ENCODE data around the gene PPP1R17. TPM values are rescaled to one million over a fixed set of nuclear protein-coding genes. Genes with fewer than 3 reads are reported as not detected.

Gene PPP1R17
- total and polyA plus RNA-seq, 2 of the 13 experiments (the other 11 are each of a cell fraction or from before 2014, with no cell fraction given), result not detected

DNA sequence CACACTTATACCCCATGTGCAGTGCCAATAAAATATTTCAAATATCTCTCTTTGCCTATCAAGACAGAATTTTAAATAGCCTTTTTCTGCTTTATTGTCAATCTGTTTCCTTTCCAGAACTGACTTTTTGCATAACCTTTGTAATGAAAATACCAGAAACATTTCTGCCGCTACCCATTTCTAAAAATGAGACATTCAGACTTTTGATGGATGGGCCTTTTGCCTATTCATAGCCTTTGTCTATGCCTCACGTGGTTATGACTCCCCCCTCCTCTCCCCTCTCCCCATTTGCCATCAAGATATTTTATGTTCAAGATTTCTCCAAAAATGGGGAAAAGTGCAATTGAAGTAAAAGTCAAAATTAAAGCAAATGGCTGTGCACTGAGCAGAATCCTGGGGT lies 5.9 kb downstream of the PPP1R17 start:
- DNase-seq (ENCODE audit: low spot score) (no peak), FAIRE-seq (no peak), ATAC-seq (no peak)
- Histone ChIP-seq H3K79me2 (ENCODE audit: insufficient read depth, low read length) (no peaks in the 10 kb centered on the region), H3K36me3 (replicated peaks in 1 of 2; ENCODE audit: control insufficient read depth in 1 of 2, insufficient read depth in 2 of 2, low read length in 2 of 2) (no peaks in the 10 kb centered on the region), H3K4me3 (replicated peaks in 1 of 3; ENCODE audit: insufficient read depth in 1 of 3, low read depth in 2 of 3, low read length in 3 of 3) (no peak overlapping the region), H3K27me3 (ENCODE audit: control insufficient read depth in 1 of 2, insufficient read depth in 2 of 2, low read length in 2 of 2) (no peaks in the 10 kb centered on the region; a peak in 1 of 5 replicates), H3K4me2 (ENCODE audit: low read depth, low read length) (no peak overlapping the region), H3K9ac (ENCODE audit: insufficient read depth, low read depth, low read length) (no peak overlapping the region), H3K4me1 (ENCODE audit: insufficient read depth, low read length) (no peaks in the 10 kb centered on the region), H2AFZ (ENCODE audit: low read length) (no peak overlapping the region), H3K27ac (ENCODE audit: extremely low read length, insufficient read depth, low read length) (no peak overlapping the region), H3K9me3 (ENCODE audit: low read length) (no peaks in the 10 kb centered on the region), H4K20me1 (ENCODE audit: insufficient read depth, low read length) (no peaks in the 10 kb centered on the region)
- intact Hi-C loops (cut with micrococcal nuclease; ENCODE audit: unreplicated experiment), result no loop called here
- CTCF ChIA-PET (ENCODE audit: low intra/inter-chr PET ratio, low total read pairs), result no interaction called here
- in situ Hi-C loops (cut with HindIII; ENCODE audit: extremely low pct_ligation_motif_present, low pct_unique_long_range_greater_than_20kb), result no loop called here
- WGBS (ENCODE audit: low lambda C conversion rate), result 26% methylated on average over 2 of the region's 2 CpGs
- TF ChIP-seq FOSL2 (CRISPR knock-in tag; IDR thresholded peaks at IDR 0.05) (no peak), ZFP62 (CRISPR knock-in tag; IDR thresholded peaks at IDR 0.05) (no peak), TBX2 (CRISPR knock-in tag; IDR thresholded peaks at IDR 0.05; ENCODE audit: borderline replicate concordance) (no peak), SALL1 (CRISPR knock-in tag; IDR thresholded peaks at IDR 0.05) (no peak)
- TF ChIP-seq, protein P1, sequence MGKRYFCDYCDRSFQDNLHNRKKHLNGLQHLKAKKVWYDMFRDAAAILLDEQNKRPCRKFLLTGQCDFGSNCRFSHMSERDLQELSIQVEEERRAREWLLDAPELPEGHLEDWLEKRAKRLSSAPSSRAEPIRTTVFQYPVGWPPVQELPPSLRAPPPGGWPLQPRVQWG (CRISPR knock-in tag; IDR thresholded peaks at IDR 0.05; ENCODE audit: borderline replicate concordance, low read depth), result no peak
- TF ChIP-seq, protein P2, sequence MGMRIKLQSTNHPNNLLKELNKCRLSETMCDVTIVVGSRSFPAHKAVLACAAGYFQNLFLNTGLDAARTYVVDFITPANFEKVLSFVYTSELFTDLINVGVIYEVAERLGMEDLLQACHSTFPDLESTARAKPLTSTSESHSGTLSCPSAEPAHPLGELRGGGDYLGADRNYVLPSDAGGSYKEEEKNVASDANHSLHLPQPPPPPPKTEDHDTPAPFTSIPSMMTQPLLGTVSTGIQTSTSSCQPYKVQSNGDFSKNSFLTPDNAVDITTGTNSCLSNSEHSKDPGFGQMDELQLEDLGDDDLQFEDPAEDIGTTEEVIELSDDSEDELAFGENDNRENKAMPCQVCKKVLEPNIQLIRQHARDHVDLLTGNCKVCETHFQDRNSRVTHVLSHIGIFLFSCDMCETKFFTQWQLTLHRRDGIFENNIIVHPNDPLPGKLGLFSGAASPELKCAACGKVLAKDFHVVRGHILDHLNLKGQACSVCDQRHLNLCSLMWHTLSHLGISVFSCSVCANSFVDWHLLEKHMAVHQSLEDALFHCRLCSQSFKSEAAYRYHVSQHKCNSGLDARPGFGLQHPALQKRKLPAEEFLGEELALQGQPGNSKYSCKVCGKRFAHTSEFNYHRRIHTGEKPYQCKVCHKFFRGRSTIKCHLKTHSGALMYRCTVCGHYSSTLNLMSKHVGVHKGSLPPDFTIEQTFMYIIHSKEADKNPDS (CRISPR knock-in tag; IDR thresholded peaks at IDR 0.05), result no peak
- TF ChIP-seq, protein P3, sequence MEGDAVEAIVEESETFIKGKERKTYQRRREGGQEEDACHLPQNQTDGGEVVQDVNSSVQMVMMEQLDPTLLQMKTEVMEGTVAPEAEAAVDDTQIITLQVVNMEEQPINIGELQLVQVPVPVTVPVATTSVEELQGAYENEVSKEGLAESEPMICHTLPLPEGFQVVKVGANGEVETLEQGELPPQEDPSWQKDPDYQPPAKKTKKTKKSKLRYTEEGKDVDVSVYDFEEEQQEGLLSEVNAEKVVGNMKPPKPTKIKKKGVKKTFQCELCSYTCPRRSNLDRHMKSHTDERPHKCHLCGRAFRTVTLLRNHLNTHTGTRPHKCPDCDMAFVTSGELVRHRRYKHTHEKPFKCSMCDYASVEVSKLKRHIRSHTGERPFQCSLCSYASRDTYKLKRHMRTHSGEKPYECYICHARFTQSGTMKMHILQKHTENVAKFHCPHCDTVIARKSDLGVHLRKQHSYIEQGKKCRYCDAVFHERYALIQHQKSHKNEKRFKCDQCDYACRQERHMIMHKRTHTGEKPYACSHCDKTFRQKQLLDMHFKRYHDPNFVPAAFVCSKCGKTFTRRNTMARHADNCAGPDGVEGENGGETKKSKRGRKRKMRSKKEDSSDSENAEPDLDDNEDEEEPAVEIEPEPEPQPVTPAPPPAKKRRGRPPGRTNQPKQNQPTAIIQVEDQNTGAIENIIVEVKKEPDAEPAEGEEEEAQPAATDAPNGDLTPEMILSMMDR (CRISPR knock-in tag; IDR thresholded peaks at IDR 0.05), result no peak
- no TSS peak for BruUV-seq (replicated peaks)
- POLR2A ChIA-PET, result no interaction called here
